HuH-7 (cell line): ENCODE data around the gene RBMS3.
"Not testable (repeated sequence)": the region's sequence is repeated elsewhere in the genome, so short reads cannot be mapped to it uniquely, and the experiment has no call there.

Experiments used
- DNase-seq: peaks from one replicate; pipeline ENCODE4 v3.0.0; 2011; ENCODE audit warnings: low spot score

The RBMS3 gene

DNA sequence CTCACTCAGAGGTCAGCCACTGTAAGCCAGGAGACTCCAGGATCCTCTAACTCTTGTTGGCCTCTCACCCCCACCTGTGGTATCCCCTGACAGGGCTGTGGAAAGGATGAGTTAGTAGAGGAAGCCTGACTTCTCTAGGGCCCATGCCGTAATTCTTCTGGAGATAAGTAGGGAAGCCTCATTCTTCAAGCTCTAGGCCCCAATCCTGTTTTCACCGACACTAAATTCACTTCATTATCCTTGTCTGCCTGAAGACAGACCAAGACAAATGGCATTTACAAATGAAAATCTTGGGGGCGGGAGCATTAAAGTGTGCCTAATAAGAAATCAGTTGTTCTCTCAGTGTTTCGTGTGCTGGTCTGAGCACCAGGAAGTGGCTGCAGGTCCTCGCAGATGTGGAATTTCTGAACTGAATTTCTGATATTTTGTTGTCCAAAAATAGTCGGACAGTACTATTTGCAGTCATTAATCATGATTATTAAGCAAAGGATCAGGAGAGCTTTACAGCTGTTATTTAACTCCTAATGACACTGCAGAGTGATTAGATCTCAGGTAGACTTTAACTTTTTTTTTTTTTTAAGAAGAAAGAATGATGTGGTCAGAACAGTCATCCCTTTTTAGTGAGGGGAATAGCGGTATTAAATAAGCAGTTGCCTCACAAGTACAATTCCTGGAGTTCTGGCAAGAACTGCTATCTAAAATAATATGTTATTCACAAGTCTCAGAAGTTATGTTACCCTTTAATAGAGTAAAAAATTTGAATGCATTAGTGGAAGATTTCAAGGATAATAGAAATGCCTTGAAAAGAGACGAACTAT lies 58.4 kb downstream of the RBMS3 start:
- no peak for DNase-seq

DNA sequence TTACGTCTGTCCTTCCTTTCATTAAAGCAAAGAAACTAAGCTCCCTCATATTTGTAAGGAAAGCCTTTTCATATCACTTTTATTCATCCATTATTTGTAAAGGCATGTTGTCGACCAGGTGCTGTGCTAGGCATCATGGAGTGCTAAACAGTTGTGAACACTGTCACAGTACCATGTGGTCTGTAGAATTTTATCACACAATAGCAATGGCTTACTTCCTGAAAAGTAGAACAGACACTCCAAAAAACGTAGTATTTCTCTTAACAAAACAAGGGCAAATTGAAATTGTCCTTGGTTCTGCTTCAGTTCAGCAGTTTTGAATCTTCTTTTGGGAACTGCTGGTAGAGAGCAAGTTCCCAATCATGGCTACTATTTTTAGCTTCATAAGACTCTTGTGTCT lies 63.3 kb downstream of the RBMS3 start:
- DNase-seq = no peak

DNA sequence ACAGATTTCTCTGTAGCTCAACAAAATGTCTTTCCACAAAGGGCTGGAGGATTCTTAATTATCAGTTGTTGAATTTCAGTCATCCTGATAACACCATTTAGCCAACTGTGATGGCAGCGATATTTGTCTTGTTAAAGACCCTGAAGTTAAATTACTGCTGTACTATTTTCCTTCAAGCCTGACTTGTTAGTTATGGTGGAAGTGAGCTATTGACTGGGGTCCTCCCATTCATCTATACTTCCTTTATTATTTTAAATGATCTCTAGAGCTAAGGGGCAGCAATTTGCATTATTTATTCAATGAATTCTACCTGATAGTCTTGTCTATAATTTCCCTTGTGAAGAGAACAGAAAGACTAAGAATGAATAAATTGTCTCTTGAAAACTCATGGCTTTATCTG lies 64.1 kb downstream of the RBMS3 start:
- DNase-seq = no peak

DNA sequence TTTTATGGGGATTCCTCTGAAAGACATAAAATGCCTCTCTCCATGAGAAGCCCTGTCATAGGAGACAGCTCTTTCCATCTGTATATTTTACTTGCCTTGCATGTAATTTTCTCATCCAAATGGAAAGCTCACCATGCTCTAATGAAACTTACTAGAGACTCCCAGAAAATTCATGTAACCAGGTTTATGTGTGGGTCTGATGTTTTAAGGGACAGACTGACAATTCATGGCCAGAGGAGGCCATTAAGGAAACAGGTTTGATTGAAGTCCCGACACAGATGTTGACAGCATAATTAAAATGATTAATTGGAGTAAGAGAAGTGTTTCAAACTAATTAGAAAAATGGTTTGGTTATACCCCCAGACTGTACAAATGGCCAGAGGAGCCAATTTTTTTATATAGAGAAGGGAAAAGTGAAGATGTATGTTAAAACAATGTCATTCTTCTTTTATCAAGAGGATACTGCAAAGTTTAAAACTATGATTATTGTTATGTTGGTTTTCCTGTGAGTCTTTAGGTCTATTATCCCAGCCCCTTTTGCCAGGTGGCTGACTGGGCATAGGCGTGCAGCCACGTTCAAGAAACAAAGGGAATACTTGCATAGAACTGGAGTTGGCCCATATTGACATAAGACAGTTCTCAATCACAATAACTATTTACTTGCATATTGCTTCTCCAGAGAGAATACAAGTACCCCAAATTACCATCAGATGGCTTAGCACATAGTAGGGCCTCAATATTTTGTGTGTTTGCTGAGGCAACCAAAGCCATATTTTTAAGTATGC lies 64.8 kb downstream of the RBMS3 start:
- DNase-seq = no peak

DNA sequence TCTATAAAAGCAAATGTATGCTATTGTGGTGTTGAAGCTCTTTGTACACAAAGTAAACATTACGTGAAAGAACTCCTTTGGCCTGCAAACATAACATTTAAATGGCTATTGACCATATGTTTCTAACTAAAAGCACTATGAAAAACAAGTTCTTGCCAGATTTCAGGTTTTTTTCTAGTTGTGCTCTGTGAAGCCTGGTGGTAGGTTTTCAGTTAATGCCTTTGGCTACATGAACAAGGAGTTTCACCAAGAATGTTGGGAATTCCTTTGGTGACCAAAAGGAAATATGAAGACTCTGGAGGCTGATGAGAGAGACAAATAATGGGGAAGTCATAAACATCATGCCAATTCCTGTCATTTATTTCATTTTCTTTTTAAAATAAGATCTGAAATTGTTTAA lies 66.0 kb downstream of the RBMS3 start:
- no peak for DNase-seq

DNA sequence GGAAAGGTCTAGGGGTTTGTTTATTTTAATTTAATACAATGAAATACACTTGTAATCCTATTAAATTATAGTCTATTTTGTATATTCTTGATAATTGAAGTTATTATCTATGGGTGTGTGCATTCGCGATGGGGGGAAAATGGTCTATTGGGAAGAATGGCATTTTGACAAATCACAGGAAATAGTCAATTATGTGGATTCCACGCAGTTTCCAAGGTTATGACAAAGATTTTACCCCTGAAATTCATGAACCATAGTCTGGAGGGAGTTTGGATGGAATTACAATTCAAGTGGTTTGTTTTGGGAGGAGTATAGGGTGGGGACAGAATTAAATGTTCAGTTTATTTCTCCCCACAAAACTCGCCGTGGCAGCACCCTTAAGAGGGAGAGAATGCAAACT lies 66.5 kb downstream of the RBMS3 start:
- no peak for DNase-seq

DNA sequence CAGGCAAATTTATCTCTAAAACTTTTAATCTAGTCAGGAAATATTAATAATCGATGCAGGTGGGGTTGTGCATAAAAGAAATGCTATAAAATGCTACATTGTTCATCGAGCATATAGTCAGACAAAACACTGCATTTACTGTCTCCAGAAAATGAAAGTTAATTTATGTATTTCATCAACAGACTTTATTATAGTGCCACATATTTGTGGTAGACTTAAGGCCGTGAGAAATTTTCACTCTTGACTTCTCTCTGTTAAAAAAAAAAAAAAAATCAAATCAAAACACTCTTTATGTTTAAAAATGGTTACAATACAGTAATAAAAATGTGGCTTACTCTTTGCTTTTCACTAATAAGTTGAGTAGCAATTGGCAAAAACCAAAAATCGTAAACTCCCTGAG lies 67.4 kb downstream of the RBMS3 start:
- DNase-seq = no peak

DNA sequence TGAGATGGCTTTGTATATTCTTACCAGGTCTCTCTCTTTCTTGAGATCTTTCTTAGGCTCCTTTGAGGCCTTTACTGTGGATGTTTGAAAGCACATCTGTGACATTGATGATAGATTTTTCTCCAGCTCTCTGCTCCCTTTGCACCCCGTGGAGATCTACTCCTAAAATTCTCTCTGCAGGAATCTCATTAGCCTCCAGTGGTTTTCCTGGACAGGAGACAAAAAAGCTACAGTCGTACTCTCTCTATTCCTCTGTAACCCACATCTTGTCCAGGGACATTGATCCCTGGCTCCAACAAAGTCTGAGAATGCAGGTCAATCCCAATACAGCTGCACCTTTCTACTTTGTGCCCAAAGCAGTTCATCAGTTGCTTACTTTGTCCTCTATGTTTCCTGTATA lies 68.2 kb downstream of the RBMS3 start:
- no peak for DNase-seq

DNA sequence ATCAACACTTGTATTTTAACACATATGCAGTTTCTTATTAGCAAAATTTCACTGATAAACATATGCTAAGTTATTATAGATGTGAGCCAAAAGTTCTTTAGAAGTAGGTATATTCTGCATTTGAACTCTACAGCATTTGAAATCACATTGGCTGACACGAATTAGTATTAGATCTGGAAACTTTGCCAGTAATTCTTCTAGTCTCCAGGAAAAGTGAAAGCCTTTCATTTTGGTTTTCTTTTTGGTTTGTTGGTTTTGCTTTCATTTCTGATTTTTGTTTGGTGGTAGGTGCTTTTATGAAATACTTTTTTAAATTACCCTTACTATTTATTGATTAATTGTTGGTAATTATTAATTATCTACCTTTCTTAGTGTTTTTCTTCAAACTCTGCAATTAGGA lies 72.9 kb downstream of the RBMS3 start:
- DNase-seq = no peak

DNA sequence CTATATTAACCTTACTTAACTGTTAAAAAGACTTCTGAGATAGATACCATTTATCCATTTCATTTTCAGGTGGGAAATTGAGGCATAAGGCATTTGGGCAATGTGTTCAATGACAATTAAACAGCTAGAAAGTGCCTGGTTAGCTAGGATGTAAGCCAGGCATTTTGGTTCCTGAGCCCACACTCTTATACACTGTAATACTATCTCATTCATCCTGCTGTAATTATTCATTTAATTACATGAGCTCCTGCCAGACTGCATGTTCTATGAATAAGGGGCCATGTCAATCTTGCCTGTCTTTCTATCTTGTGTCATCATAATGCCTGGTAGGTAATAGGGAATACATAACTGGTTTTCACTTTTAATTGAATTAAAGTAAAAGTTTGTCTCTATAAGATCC lies 74.0 kb downstream of the RBMS3 start:
- no peak for DNase-seq

DNA sequence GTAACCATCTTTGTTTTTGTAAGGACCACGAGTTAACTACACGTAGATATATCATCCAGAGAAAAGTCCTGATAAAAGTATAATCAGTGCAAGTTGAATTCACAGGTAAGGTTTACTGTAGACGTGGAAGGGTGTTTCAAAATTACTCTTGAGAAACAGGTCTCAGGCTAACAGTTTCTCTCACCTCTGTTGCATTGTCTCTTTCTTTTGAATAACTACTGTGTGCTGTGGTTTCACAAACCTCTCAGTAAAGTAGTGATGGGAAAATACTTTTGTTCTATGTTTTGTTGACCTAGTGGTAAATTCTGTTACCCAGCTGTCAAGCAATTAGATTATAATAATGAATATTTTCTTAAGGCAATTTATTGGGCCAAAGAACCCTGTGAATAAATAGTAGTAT lies 75.2 kb downstream of the RBMS3 start:
- DNase-seq = no peak

DNA sequence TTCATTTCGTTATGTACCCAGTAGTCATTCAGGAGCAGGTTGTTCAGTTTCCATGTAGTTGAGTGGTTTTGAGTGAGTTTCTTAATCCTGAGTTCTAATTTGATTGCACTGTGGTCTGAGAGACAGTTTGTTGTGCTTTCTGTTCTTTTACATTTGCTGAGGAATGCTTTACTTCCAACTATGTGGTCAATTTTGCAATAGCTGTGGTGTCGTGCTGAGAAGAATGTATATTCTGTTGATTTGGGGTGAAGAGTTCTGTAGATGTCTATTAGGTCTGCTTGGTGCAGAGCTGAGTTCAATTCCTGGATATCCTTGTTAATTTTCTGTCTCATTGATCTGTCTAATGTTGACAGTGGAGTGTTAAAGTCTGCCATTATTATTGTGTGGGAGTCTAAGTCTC lies 79.4 kb downstream of the RBMS3 start:
- DNase-seq = not testable (repeated sequence)

DNA sequence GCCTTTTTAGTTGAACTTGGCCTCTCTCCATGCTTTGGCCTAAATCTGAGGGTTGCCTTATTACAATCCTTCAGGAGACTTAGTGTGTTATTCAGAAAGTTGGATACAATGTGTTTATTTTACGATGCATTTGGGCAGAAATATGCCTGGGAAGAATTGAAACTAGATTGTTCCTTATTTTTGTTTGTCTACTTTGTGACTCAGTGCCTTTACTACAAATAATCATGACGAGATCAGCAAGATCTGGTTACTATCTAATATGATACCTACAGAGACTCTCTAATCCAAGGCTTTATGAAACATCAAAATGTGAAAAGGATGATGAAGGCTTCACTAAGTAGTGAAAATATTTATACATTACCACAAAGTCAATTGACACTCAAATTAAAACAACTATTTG lies 82.2 kb downstream of the RBMS3 start:
- DNase-seq = no peak

DNA sequence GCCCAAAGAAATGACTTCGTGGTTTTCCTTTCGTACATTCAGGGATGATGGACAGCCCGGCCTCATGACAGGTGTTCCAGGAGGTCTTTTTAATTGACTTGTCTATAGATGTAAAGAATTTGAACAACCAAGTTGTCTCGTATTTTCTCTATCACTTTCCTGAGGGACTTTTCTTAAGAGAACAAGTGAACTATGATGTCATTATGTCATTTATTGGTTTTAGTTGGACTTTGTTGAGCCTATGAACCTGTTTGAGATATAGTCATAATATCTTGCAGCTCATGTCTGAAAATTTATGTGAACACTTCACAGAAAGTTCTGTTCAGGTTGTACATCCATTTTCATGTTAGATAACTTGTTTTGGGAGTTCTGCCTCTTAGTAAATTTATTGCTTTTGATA lies 89.2 kb downstream of the RBMS3 start:
- no peak for DNase-seq

DNA sequence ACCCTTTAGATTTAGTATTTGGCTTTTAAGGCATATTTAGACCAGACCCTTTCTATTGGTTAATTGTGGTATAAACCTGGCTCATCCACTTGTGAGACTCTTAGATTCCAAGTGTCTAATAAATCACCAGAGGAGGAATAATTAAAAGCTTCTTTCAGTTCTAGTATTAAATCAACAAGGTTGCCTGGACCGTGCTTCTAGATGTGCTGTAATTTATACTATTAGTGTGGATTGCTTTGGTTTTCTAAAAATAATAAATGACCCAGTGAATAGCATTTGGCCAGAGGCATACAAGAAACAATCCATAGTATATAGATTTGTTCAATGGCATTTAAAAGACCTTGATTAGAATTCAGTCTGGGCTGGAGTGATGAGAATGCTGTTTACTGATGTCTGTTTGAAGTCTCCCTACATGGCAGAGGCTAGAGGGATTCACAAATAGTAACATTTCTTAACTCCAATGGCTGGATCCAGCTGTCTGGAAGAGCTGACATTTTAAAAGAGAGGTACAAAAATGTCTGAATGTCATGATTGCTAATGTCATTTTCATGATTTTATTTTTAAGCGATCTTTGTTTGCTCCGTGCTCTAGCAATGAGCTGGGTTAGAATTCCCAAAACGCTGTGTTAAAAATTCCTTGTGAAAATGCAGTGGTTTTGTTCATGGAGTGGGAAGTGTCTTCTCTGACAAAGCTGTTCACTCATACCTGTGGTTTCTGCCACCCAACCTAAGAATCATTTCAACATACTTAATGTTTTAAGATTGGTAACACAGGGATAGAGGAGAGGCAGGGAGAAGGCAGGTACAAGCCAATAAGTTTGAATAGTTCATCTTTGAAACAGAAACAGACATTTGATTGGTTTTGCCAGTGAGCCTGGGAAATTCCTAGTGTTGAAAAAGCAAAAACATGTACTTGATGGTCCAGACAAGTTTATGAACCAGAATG lies 89.9 kb downstream of the RBMS3 start:
- no peak for DNase-seq

DNA sequence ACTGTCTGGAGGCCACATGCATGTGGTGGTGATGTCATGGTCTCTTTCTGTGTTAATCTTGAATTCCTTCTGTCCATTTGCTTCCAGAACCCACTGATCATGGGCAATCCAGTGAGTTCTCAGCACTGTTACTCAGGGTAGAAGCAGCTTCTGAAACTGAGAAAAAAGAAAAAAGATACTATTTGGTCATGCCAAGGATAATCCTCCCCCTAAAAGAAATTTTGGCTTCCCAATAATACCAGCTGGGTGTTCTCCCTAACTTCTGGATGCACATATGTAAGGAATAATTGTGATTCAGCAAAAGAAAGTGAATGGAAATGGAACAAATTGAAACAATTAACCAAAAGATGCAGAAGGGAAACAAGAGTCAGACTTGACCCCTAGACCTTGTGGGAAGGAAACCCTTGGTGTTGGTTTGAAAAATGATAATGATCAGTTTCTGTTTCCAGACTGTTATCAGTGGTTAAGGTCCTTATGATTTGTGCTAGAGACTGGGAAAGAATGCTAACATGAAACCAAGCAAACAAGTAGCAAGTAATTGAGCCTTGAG lies 92.3 kb downstream of the RBMS3 start:
- no peak for DNase-seq

DNA sequence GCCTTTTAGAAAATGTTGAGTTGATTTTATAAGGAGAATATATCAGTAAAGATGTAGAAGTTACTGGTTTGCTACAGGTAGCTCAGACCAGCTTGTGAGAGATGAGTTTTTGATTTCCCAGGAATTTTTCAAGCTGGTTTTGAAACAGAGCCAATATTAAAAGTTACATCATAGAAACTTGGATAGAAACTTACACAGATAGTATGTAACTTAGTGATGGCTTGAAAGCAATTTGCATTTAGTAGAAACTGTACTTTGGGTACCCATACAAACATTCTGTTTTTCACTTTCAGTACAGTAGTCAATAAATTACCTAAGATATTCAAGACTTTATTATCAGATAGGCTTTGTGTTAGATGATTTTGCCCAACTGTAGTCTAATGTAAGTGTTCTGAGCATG lies 93.4 kb downstream of the RBMS3 start:
- no peak for DNase-seq

DNA sequence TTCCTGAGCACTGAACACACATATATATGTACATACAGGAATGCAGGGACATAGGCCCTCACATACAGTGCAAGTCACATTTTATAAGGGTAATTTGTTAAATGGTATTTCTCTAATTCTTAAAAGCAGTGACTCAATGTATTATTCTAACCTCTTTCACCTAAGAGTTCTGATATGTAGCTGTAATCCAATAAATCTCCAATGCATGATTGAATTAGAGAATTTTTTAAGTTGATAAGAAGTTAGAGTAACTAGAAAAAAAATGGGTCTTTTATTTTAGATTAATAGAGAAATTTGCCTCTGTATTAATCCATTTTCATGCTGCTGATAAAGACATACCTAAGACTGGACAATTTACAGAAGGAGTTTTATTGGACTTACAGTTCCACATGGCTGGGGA lies 98.2 kb downstream of the RBMS3 start:
- no peak for DNase-seq

DNA sequence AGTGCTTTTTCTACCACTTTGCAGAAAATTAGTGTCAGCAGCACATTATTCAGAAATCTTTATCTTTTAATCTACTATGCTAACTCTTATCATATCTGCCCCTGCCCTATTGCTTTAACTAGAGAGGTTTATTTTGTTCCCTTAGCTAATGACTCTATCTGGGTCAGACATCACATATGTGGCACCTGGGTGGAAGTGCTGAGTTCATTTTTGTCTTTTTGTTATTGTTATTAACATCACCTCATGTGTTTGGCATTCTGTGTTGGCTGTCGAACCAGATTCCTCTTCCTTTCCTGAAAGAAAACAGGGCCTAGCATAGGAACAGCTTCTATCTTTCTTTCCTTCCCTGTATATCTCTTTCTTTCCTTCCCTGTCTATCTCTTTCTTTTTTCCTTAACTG lies 100.7 kb downstream of the RBMS3 start:
- no peak for DNase-seq

DNA sequence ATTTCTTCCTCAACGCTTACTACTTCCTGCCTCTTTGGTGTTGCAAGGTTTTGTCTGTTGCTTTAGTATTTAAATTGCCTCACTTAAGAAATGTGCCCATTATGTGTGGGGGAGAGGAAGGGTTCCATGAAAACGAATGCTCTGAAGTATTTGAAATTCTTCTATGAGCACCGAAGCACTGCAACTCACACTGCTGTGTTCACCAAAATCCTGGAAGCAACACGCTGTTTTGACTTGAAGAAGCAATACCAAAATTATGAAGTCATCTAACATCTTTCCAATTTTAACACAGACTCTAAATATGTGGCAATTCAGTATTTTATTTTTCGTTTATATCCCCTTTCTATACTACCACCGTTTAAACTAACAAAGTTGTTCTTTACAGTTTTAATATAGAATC lies 101.5 kb downstream of the RBMS3 start:
- DNase-seq = no peak

DNA sequence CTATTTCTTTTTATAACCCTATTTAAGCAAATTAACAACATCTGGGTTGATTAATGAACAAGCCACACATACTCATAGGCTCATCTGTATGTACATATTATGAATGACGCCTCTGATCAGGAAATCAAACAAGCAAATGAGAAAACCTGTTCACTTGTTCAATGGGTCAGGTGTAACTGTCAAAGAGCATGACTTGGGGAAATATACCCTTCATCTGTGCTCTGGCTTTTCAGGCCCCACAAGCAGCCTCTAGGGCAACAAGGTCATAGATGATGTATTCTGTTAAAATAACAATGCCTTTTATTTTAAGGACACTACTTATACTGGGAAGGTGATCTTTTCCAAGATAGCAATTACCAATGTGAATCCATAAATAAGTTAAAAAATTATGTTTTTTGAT lies 102.0 kb downstream of the RBMS3 start:
- DNase-seq = no peak

DNA sequence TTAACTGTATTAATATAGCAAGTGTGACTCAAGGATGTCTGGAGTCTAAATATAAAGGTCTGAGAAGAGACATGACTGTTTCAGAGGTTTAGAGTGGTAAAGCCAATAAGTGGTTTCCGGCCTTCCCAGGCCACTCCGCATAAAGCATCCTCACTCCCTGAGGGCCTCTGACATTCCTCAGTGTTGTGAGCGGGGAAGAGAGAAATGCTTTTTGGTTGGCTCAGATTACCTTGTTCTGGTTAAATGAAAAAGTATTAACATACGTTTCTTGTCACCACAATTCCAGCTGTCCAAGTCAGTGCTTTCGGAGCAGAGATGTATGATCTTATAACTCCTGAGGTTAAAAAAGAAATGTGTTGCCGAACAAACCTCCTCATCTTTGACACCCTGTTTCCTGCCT lies 103.8 kb downstream of the RBMS3 start:
- DNase-seq = no peak
